Psoas muscle (tissue), 8 donors: ENCODE measurements around the gene PTPRF. TPM values are rescaled to one million over a fixed set of nuclear protein-coding genes. Genes with fewer than 3 reads are reported as not detected.

Source experiments
- ATAC-seq, 4 donors: fragments of 200-7000 bp; cut with Tn5 transposase; one replicate each; pipeline ENCODE4 v1.9.1; 2020; ENCODE audit warnings: moderate library complexity in 3 of 4, mild to moderate bottlenecking in 2 of 4
- DNase-seq, 2 donors: peaks; one replicate each; pipeline ENCODE4 v3.0.0-alpha.2; 2020
- H3K27ac ChIP-seq: fragments of 200-600 bp; one replicate; pipeline ENCODE4 v1.8.0; 2022
- H3K27me3 ChIP-seq, 3 donors: fragments of 200-600 bp in 1 of 3; one replicate each; pipeline versions ENCODE4 v1.6.1 to v1.8.0; 2013 to 2022; ENCODE audit warnings: low read length in 2 of 3, mild to moderate bottlenecking in 2 of 3, moderate library complexity in 1 of 3; ENCODE audit not compliant: insufficient read depth in 3 of 3
- H3K36me3 ChIP-seq, 2 donors: fragments of 200-600 bp in 1 of 2; one replicate each; pipeline versions ENCODE4 v1.6.1 to v1.8.0; 2013 to 2022; ENCODE audit warnings: low read depth in 1 of 2, mild to moderate bottlenecking in 1 of 2, moderate library complexity in 1 of 2; ENCODE audit not compliant: insufficient read depth in 1 of 2
- H3K4me1 ChIP-seq: fragments of 200-600 bp; one replicate; pipeline ENCODE4 v1.8.0; 2022
- H3K4me3 ChIP-seq: fragments of 200-600 bp; one replicate; pipeline ENCODE4 v1.8.0; 2022; ENCODE audit warnings: mild to moderate bottlenecking
- H3K9me3 ChIP-seq: fragments of 200-600 bp; one replicate; pipeline ENCODE4 v1.8.0; 2022
- WGBS, 3 donors: extraction: QIAGEN DNeasy Blood & Tissue Kit; methylation state at CpG; one replicate each; pipeline versions ENCODE4 v1.1.6 to v1.1.7; 2013; 5-methylcytosine and 5-hydroxymethylcytosine counted together
- intact Hi-C, 2 donors: fragments of 100-400 bp; cut with DNase I; formaldehyde crosslinking; loops; one replicate each; pipeline versions ENCODE4 v1.11.0 to v1.14.2; 2022
- polyA plus RNA-seq, 3 donors: library from polyadenylated mRNA; stranded (reverse); fragments of 200-250 nt; gene quantifications; one replicate each; pipeline ENCODE4 v1.2.3, GENCODE V29; 2013
- total RNA-seq, 4 donors: library from RNA; stranded (reverse); fragmentation: NEBNext Ultra II Directional in 2 of 4; extraction: Animal tissue kit (Norgen Biotek cat#: 25700) in 2 of 4; gene quantifications; one replicate each; pipeline versions ENCODE4 v1.2.1 to v1.2.4, GENCODE V29; 2021 to 2023
- TF ChIP-seq, protein P1 (sequence below): fragments of 200-600 bp; IDR thresholded peaks from one replicate; pipeline ENCODE4 v1.8.0; 2022; ENCODE audit warnings: antibody characterized with exemption
- donor health status: healthy with polysubstance abuse.
- donor health status: DM: no; HTN: no; CAD: no; lungs with moderate emphysema.
- donor health status: Bipolar disorder and iron deficiency.
- donor health status: healthy.
- donor health status: DM: yes; HTN: yes; CAD: no.
- donor health status: DM: no; HTN: no; CAD: no.
- donor health status: DM: no; HTN: no; CAD: no.
- donor health status: DM: yes; HTN: yes; CAD: no.

The PTPRF gene
- total and polyA plus RNA-seq, 7 donors, result 0.65 to 8.9 (median 1.9) TPM

DNA sequence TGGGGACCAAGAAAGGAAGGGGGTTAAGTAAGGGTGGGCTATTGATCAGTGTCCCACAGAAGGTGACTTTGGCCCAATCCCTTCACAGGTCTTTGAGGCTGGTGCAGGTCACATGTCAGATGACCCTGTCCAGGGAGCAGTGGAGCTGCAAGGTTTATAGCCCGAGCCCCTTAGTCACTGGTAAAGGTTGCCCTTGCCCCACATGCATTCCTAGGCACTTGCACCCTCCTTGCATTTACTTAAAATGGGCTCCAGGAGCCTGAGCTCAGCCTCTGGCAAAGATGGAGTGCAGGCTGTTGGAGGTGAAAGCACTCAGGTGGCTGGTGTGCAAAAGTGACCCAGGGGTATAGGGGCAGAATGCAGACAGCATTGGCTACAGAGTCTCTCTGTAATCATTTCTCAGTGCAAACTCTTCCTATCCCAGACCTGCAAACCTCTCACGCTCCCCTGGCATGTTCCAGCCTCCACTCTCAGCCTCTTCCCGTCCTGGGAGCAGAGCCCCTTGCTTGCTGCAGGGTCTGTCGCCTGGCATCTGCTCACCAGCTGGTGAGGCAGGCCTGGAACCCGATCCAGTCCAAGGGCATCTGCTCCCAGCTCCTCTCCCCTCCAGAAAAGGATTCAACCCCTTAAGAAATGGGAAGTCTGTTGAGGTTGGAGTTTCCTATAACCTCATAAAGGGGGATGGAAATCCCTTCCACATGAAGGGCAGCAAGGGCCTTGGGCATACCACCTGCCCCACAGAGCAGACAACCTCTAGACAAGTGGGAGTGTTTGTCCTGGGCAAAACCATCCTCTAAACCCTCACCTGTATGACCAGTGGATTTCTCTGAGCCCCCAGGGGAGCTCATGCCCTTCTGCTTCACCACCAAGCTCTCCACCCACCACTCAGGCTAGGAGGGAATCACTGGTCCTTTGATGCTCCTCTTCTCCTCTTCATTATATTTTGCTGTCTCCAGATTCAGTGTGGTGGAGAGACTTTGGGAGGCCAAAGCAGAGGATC is 23.1 kb upstream of the PTPRF start:
- 50 to 63% (median 59%) methylated on average over 5 of the region's 5 CpGs for WGBS, 3 donors
- H3K4me1 ChIP-seq, result no peaks in the 10 kb centered on the region
- H3K27ac ChIP-seq, result no peak overlapping the region
- intact Hi-C loops, result no loop called here
- DNase-seq, result no peak
- TF ChIP-seq, protein P1, sequence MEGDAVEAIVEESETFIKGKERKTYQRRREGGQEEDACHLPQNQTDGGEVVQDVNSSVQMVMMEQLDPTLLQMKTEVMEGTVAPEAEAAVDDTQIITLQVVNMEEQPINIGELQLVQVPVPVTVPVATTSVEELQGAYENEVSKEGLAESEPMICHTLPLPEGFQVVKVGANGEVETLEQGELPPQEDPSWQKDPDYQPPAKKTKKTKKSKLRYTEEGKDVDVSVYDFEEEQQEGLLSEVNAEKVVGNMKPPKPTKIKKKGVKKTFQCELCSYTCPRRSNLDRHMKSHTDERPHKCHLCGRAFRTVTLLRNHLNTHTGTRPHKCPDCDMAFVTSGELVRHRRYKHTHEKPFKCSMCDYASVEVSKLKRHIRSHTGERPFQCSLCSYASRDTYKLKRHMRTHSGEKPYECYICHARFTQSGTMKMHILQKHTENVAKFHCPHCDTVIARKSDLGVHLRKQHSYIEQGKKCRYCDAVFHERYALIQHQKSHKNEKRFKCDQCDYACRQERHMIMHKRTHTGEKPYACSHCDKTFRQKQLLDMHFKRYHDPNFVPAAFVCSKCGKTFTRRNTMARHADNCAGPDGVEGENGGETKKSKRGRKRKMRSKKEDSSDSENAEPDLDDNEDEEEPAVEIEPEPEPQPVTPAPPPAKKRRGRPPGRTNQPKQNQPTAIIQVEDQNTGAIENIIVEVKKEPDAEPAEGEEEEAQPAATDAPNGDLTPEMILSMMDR, result no peak
- no peaks in the 10 kb centered on the region for H3K36me3 ChIP-seq
- no peak for ATAC-seq
- H3K27me3 ChIP-seq, result no peaks in the 10 kb centered on the region
- H3K4me3 ChIP-seq, result no peak overlapping the region
- H3K9me3 ChIP-seq, result no peaks in the 10 kb centered on the region

- no peaks in the 10 kb centered on the region for H3K4me1 ChIP-seq
- no peak overlapping the region for H3K27ac ChIP-seq
- H3K9me3 ChIP-seq, result no peaks in the 10 kb centered on the region
- no peak for DNase-seq
- intact Hi-C loops, result no loop called here
- no peak for ATAC-seq
- H3K36me3 ChIP-seq, result no peaks in the 10 kb centered on the region
- TF ChIP-seq, protein P1, result no peak
- no peak overlapping the region for H3K4me3 ChIP-seq
- H3K27me3 ChIP-seq, result peaks cover 0 to 2% (median 0%) of the 10 kb centered on the region in 3 donors
- WGBS, 3 donors, result 52 to 61% (median 57%) methylated on average over 4 of the region's 4 CpGs
These were observed 21.5 kb upstream of the PTPRF start for GRCh38 chr1:43509007-43509739.

GRCh38 chr1:43509740-43510375 is 20.8 kb upstream of the PTPRF start:
- TF ChIP-seq, protein P1, result no peak
- intact Hi-C loops, result no loop called here
- no peak overlapping the region for H3K4me3 ChIP-seq
- H3K36me3 ChIP-seq, result no peaks in the 10 kb centered on the region
- no peaks in the 10 kb centered on the region for H3K9me3 ChIP-seq
- ATAC-seq (no peak), DNase-seq (no peak)
- 70 to 82% (median 72%) methylated on average over 12 of the region's 12 CpGs for WGBS, 3 donors
- H3K4me1 ChIP-seq, result no peaks in the 10 kb centered on the region
- H3K27ac ChIP-seq, result no peak overlapping the region
- peaks cover 0 to 2% (median 0%) of the 10 kb centered on the region in 3 donors for H3K27me3 ChIP-seq

GRCh38 chr1:43510621-43511020 is 20.1 kb upstream of the PTPRF start:
- no peaks in the 10 kb centered on the region for H3K4me1 ChIP-seq
- no peak overlapping the region for H3K4me3 ChIP-seq
- ATAC-seq (no peak), DNase-seq (no peak)
- intact Hi-C loops, result no loop called here
- no peak overlapping the region for H3K27ac ChIP-seq
- H3K27me3 ChIP-seq, result peaks cover 0 to 2% (median 0%) of the 10 kb centered on the region in 3 donors
- WGBS, 3 donors, result 85 to 90% (median 86%) methylated on average over 5 of the region's 5 CpGs
- H3K9me3 ChIP-seq, result no peaks in the 10 kb centered on the region
- TF ChIP-seq, protein P1, result no peak
- H3K36me3 ChIP-seq, result no peaks in the 10 kb centered on the region
